HUDEP-2 (cell line): ENCODE results near the gene MSRB1.

Source experiments
- DNase-seq, 76 experiments: peaks; one replicate each; lab custom pipeline; 2025; ENCODE audit not compliant: unreplicated experiment in 76 of 76; lab: John Stamatoyannopoulos, UW

The MSRB1 gene

GRCh38 chr16:1979271-1980029, 36.5 kb upstream of the MSRB1 start:
- DNase-seq: no peak

GRCh38 chr16:1978476-1979120, 35.6 kb upstream of the MSRB1 start:
- no peak for DNase-seq

- no peak for DNase-seq
Observed at GRCh38 chr16:1977875-1978268, 34.9 kb upstream of the MSRB1 start.

GRCh38 chr16:1976951-1977874, 34.2 kb upstream of the MSRB1 start:
- no peak for DNase-seq

GRCh38 chr16:1976216-1976520, 33.2 kb upstream of the MSRB1 start:
- no peak for DNase-seq

- DNase-seq: no peak
Observed at GRCh38 chr16:1975432-1976215, 32.6 kb upstream of the MSRB1 start.

- no peak for DNase-seq
Observed at GRCh38 chr16:1974157-1975070, 31.4 kb upstream of the MSRB1 start.

- DNase-seq: no peak
Observed at GRCh38 chr16:1973461-1974156, 30.6 kb upstream of the MSRB1 start.

- DNase-seq: peak in 32 of 76 experiments; percentile 10 to 61 (median 31)
Observed at GRCh38 chr16:1972490-1972877, 29.5 kb upstream of the MSRB1 start.

GRCh38 chr16:1971796-1972489, 28.9 kb upstream of the MSRB1 start, which contains the start of gene TBL3:
TSS of gene TBL3 (plus strand) at chr16:1972053. CDS start at chr16:1972165, 112 bp downstream.
- DNase-seq: peak in 73 of 76 experiments; percentile 51 to 94 (median 86)

GRCh38 chr16:1968146-1968953, 25.4 kb upstream of the MSRB1 start:
- DNase-seq: no peak

GRCh38 chr16:1966460-1966859, 23.5 kb upstream of the MSRB1 start, which contains the start of gene RNF151:
TSS of gene RNF151 (plus strand) at chr16:1966856. CDS start at chr16:1966882, 26 bp downstream.
- no peak for DNase-seq

GRCh38 chr16:1965396-1966001, 22.5 kb upstream of the MSRB1 start:
- DNase-seq: no peak

- peak in 75 of 76 experiments; percentile 64 to 98 (median 96) for DNase-seq
Observed at GRCh38 chr16:1964506-1965395, 21.8 kb upstream of the MSRB1 start, which contains the start of gene RPS2. TSS of gene RPS2 (minus strand) at chr16:1964826. CDS start at chr16:1964625, 201 bp downstream.

- DNase-seq: peak in 24 of 76 experiments; percentile 22 to 84 (median 48)
Observed at GRCh38 chr16:1963806-1964505, 21.0 kb upstream of the MSRB1 start.
